NT2/D1 (cell line): ENCODE data around the gene CD86.

ENCODE experiments used
- DNase-seq: peaks from one replicate; pipeline ENCODE4 v3.0.0-alpha.2; 2011; ENCODE audit warnings: low read depth, low spot score
- H3K27me3 ChIP-seq: 2 replicates; pipeline ENCODE4 v1.6.0; 2011; ENCODE audit warnings: mild to moderate bottlenecking; ENCODE audit not compliant: insufficient read length, insufficient read depth
- H3K36me3 ChIP-seq: 2 replicates; pipeline ENCODE4 v1.6.1; 2011; ENCODE audit warnings: mild to moderate bottlenecking, low read length, mixed read lengths; ENCODE audit not compliant: insufficient read depth, insufficient read length
- H3K4me1 ChIP-seq: 2 replicates; pipeline ENCODE4 v1.5.1; 2011; ENCODE audit not compliant: insufficient read depth, insufficient read length
- H3K4me3 ChIP-seq: 2 replicates; pipeline ENCODE4 v1.5.1; 2011; ENCODE audit warnings: low read depth; ENCODE audit not compliant: insufficient read length
- H3K9ac ChIP-seq: 2 replicates; pipeline ENCODE4 v1.6.0; 2011; ENCODE audit warnings: low read depth; ENCODE audit not compliant: insufficient read length
- H3K9me3 ChIP-seq: 2 replicates; pipeline ENCODE4 v1.5.1; 2011; ENCODE audit warnings: mild to moderate bottlenecking, low read length; ENCODE audit not compliant: insufficient read depth
- SUZ12 ChIP-seq: IDR thresholded peaks from 2 replicates; pipeline ENCODE4 v1.6.1; 2011; ENCODE audit not compliant: insufficient read length, insufficient read depth; ENCODE audit errors: extremely low read depth
- YY1 ChIP-seq: IDR thresholded peaks from 2 replicates; pipeline ENCODE4 v1.6.1; 2011; ENCODE audit not compliant: insufficient read length, insufficient read depth
- ZNF274 ChIP-seq: IDR thresholded peaks from 2 replicates; pipeline ENCODE4 v1.6.1; 2011; ENCODE audit warnings: mild to moderate bottlenecking, low read depth, low read length

CD86 gene

DNA sequence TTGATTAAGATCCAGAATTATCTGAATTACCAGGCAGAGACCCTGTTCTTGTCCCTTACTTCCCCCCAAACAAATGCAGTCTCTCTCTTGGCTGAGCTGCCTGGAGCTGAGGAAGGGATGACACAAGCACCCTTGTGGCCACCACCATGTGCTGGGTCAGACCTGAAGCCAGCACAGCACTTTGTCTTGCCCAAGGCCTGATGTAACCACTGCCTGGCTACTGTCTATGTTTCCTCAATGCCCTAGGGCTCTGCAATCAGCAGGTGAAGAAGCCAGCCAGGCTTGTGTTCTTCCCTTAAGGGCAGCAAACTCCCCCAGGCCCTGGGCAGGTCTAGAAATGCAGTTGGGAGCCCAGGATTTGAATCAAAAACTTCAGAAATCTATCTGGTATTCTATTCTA lies 112.5 kb downstream of the CD86 start:
- Histone ChIP-seq H3K4me1 (no peaks in the 10 kb centered on the region), H3K36me3 (no peaks in the 10 kb centered on the region), H3K9ac (no peak overlapping the region), H3K9me3 (peaks cover 9% of the 10 kb centered on the region), H3K27me3 (no peaks in the 10 kb centered on the region), H3K4me3 (no peak overlapping the region)
- TF ChIP-seq SUZ12 = no peak
- TF ChIP-seq ZNF274 = no peak
- no peak for TF ChIP-seq YY1
- no peak for DNase-seq

DNA sequence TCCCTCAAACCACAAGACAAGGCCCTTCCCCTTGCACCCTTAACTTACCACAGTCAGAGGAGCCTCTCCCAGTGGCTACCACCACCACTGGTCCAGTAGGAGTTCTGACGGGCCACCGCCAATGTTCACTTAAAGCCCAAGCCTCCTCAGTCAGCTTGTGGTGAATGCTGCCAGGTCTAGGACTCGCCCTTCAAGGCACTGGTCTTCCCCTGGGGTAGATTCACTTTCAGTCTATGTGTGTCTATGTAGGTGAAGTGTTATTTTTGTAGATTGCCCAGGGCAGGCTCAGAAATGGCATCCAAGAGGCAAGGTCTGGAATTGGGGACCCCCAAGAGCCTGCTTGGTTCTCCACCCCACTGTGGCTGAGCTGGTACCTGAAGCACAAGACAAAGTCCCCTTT lies 112.9 kb downstream of the CD86 start:
- H3K36me3 ChIP-seq = no peaks in the 10 kb centered on the region
- H3K27me3 ChIP-seq = no peaks in the 10 kb centered on the region
- TF ChIP-seq YY1 (no peak), SUZ12 (no peak), ZNF274 (no peak)
- no peak overlapping the region for H3K9ac ChIP-seq
- H3K9me3 ChIP-seq = peaks cover 13% of the 10 kb centered on the region
- H3K4me1 ChIP-seq = no peaks in the 10 kb centered on the region
- no peak overlapping the region for H3K4me3 ChIP-seq
- no peak for DNase-seq

DNA sequence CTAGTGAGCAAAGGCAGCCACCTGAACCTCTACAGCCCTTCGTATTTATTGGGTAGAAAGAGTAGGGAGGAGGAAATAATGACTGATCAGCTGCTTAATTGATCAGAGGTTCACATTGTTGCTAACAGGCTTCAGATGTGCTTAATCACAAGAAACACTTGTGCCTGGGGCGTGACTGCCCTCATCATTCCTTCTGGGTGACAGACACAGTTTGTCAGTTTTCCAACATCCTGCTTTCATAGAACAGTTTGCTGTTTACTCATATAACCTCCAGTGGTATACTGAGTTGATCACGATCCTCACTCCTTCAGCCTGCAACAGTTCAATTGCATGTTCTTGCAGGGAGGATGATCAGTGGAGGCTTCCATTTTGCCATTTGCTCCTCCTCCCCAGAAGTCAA lies 114.7 kb downstream of the CD86 start:
- H3K9me3 ChIP-seq = peaks cover 17% of the 10 kb centered on the region
- TF ChIP-seq ZNF274 (no peak), YY1 (no peak), SUZ12 (no peak)
- no peak overlapping the region for H3K4me3 ChIP-seq
- no peaks in the 10 kb centered on the region for H3K27me3 ChIP-seq
- DNase-seq = no peak
- no peaks in the 10 kb centered on the region for H3K36me3 ChIP-seq
- no peaks in the 10 kb centered on the region for H3K4me1 ChIP-seq
- H3K9ac ChIP-seq = no peak overlapping the region
